HG03457 (cell line): ENCODE measurements around the gene DOCK1.

Source experiments
- ATAC-seq: cut with Tn5 transposase; IDR thresholded peaks from one replicate; pipeline ENCODE4 v1.9.1; 2021; ENCODE audit warnings: moderate number of reproducible peaks; ENCODE audit not compliant: unreplicated experiment

DOCK1 gene

DNA sequence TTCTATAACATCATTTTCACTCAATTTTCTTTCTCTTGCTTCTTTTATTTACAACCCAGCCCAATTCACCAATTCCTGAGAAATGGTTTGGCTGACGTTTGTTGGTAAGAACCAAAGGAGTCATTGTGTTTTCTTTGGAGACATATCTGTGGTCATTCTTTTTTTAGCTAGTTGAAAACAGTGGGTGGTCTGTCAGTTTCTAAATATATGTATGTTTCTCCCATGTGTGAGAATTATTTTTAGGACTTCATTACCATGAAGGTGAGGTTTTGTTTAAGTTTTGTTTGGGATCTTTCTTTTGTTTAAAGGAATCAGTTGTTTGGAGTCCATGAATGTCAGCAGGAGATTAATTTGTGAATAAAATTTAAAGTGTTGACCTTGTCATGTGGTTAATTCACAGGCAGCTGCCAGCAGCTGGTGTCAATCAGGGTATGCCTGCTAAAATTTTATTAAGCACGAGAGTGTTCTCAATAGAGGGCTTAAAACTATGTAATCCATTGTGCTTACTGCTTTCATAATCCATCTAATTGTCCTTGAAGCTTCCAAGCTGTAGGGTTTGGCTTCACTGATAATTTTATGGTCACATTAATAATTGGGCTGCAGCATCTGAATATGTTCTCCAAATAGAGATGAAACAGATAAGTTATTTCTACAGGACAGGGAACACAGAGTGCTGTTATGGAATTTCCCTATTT is 252.4 kb downstream of the DOCK1 start:
- ATAC-seq, result no peak

DNA sequence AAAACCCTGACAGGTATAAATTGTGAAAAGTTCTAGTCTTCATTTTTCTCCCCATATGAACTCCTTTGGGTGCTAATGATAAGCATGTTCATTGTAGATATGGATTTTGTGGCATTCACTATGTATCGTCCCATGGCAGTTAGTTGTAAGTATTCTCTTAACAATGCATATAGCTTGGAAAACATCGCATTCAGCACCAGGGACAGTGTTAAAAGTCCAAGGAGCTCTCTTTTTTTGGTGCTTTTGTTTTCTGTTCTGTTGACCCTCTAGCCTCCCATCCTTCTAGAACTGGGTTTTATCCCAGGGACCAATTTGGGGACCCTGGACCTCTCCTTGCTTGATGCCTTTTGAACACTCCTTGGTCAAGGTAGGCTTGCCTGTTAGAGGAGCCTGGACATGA is 253.4 kb downstream of the DOCK1 start:
- no peak for ATAC-seq

DNA sequence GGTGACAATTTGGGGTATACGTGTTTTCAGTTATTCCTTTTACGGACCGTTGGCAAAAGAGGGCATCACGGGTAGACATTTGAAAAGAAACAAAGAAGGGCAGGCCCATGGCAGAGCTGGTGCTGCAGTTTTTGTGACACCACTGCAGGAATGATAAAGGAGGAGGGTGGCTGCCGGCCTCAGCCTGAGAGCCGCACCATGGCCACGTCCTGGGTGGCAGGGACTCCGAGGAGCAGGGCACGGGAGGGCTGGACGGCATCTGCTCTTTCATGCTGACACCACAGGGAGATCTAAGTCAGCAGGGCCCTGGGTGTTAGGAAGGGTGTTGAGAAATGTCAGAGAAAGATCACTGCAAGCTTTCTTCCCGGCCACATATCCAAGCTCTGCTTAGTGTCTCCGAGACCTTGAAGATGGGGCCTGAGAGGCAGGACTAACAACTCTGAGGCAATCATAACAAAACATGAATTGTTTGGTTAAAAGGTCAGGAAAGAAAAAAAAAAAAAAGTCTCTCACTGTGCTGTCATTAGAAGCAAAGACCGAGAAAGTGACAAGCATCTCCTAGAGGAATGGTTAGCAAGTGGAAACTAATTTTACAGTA is 254.5 kb downstream of the DOCK1 start:
- ATAC-seq, result no peak

DNA sequence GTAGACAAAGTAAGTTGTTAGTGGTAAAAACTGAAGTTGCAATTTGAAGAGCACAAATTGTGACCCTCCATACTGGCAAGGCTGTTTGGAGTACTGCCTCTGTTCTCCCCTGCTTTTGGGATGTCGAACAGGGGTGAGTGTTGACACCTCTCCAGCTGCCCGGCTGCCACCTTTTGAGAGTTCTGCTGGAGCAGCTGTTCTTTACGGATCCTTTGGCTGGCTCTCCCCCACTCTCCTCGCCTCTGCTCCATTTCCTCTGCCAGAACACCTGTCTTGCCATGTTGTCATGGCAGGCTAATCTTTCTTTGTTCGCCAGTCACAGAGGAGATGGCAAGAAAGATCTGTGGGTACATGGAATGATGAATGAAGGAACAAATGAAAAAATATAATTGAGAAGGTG is 256.3 kb downstream of the DOCK1 start:
- ATAC-seq, result no peak

DNA sequence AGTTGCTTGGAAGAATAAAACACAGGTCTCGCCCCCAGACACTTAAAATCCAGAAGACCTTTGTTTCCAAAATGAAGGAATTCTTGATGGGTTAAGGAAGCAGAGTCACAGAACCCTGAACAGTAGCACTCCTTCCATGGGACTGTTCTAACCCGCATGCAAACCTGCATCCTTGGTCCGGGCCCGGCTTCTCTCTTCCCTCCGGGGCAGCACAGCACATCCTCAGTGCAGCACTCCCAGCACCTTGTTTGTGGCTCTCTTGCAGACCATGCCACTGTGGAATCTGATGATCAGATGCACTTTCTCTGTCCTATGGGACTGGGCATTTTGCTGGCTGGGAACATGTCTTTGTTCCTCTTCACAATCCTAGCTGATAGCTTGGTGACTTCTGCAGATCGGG is 257.6 kb downstream of the DOCK1 start:
- no peak for ATAC-seq

GRCh38 chr10:127168261-127168660 is 263.0 kb downstream of the DOCK1 start:
- ATAC-seq, result no peak

DNA sequence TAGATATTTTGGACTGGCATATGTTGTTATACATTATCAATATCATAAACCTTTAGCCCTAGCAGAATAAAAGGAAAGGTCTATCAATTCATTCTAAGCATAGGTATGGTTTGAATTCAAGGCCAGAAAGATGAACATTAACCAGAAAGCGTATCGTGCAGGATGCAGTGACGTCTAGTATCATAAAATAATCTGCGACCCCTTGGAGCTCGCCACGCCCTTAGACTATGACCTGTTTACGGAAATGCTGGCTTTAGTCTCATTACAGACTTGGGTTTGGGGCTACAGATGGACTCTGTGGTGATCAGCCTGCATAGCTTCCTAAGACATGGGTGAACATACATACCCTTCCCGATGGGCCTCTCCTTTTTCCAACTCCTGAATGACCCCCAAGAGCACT is 269.6 kb downstream of the DOCK1 start:
- no peak for ATAC-seq

DNA sequence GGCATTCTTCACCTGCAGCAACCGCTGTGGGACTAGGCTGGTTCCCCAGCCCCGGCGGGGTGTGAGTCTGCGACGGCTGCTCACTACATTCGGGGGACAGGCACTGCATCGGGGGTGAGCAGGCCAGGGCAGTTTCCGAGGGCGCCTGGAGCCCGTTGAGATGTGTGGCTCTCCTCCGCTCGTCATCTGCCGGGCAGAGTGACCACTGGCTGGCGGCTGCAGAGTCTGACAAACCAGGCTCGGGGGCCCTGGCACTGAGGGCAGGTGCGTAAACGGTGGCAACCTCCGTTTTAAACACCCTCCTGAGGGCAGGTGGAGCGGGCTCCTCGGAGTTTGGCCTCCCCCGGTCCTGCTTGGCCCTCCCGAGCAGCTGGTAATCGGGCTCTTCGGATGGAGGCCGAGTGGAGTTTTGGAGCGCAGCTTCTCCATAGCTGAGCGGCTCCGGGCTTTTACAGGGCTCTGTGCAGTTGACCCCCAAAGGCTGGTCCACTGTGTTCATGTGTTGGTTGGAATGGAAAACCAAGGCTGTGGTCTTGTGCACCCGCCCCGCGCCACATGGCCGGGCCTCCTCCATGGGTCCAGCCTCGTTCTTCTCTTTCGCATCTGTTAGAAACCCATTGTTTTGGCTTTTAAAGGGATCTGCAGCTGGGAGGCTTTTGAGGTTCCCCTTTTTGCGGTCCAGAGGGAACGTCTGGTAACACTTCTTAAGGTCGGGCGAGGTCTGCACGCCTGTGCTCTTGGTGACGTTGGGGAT is 270.3 kb downstream of the DOCK1 start:
- ATAC-seq, result no peak

GRCh38 chr10:127176649-127177048 is 271.4 kb downstream of the DOCK1 start:
- no peak for ATAC-seq

GRCh38 chr10:127179612-127180250 is 274.5 kb downstream of the DOCK1 start:
- no peak for ATAC-seq

GRCh38 chr10:127182161-127182560 is 276.9 kb downstream of the DOCK1 start:
- ATAC-seq, result no peak

DNA sequence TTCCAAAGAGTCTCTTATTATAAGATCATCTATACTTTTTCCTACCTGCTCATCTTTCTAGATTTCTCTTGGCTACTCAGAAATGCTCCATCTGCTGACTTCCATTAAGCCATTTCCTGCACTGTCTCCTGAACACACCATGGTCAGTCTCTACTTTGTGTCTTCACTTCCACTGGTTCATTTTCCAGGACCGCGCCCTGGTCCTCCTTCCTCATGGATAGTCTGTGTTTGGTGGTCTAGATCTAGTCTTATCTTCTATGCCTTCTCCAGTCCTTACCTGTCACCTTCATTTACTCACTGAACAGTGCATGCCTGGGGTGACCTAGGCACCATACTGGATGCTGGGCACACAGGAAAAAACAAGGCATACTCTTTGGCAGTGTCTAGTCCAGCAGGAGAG is 279.4 kb downstream of the DOCK1 start:
- no peak for ATAC-seq

DNA sequence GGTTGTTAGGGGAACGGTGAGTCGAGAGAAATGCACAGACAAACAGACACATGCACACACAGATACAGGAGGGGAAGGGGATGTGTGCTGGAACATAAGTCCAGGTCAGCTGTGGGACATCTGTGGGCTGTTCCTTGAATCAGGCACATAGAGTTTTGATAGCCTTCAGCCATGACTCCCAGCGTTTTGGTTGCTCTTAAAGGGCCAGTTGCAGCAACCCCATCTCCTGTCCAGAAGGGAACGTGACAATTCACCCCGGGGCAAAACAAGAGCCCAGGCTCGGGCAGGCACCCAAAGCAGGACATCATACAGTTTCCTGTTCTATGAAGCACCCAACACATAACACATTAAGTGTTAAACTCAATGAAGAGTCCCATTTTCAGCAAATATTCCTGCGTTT is 281.6 kb downstream of the DOCK1 start:
- ATAC-seq, result no peak

DNA sequence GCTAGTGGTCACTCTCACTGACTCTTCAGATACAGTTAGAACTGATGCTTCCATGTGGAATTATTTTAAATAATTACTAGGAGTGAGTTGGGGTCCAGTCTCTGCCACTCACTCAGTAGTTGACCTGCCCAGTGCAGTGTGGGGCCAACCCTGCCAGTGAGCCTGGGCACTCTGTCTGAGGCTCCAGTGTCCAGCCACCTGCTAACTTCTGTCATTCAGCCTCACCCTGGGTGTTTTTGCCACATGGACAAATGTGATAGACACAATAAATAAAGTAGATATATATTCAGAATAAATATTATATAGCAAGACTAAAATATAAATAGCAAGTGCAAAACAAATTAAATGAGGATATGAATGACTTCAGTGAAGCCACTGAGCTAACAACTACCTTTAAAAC is 284.0 kb downstream of the DOCK1 start:
- no peak for ATAC-seq

DNA sequence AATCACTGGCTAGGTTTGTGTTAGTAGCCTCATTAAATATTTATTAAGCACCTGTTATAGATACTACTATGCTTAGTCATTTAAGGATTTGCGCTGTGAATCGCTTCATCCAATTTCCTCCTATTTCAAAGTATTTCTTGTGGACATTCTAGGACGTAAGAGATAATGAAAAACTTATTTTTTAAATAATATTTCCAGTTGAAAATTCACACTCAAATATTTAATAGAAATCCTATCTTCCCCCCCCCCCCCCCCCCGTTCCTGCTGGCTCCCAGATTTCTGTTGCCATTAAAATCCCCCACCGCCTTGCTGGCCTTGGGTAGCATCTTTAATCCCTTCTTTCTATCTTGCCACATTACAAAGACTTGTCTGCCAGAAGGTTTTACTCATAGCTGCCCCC is 285.2 kb downstream of the DOCK1 start:
- no peak for ATAC-seq

- no peak for ATAC-seq
Observed at GRCh38 chr10:127193125-127193524, 287.9 kb downstream of the DOCK1 start.

DNA sequence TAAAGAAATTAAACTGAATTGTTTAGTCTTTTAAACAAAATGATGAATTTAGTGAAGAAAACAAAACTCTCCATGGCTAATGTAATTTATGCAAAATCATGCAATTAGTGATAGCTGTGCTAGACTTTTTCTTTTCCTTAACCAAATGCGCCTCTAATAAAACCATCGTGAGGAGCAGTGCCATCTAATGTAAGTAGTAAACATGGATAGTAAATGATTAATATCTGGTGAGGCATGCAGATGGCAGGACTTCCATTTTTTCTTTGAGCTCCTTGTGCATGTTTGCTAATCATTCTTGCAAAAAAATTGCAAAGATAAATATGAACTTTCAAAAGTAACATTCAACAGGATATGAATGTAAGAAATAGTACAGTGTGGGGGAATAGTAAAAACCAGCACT is 288.9 kb downstream of the DOCK1 start:
- ATAC-seq, result no peak

DNA sequence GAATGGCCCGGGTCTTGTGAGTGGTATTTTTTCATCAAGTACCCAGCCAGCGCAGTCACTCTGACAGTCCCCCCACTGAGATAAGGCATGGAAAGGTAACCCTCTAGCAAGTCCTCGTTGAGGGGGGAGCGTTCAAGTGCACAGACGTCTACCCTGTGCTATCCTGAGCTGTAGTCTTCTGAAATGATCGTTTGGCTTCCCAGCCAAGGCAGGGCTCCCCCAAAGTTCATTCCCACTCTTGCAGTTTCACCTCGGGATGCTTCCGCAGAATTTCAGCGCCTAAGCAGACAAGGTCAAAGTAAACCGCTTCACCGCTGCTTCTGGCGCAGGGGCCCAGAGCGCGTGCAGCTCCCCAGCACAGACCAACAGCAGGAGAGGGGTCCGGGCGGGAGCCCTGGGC is 289.4 kb downstream of the DOCK1 start:
- ATAC-seq, result no peak

- no peak for ATAC-seq
Observed at GRCh38 chr10:127195041-127195506, 289.8 kb downstream of the DOCK1 start.

DNA sequence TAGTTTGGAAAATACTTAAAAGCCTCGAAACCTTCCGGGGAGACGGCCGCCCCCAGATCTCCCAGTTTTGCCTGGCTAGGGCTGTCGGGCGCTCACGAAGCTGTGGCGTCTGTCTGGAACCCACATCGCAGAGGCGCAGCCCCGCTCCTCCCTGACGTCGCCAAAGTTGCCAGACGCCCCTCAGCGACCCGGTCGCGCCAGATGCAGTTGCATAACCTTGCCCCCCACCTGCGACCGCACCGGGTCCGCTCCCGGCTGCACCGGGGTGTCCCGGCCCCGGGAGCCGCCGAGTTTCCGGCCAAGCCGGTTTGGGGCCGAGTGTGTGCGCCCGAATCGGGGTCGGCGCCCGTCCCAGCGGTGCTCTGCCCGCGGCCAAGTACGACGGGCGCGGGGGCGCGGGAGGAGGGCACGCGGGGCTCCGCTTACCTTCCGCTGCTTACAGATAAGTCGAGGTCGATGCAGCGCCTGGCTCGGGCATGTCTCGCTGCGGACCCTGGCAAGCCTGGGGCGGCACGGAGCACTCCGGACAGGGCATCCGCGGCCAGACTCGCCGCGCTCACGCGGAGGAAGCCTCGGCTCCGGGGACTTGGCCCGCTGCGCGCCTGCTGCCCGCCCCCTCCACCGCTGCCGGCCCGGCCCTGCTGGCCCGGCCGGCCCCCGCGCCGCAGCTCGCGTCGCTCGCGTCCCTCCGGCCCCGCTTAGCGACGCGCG is 290.5 kb downstream of the DOCK1 start:
- ATAC-seq, result no peak
